Colonic mucosa (tissue), 4 donors: ENCODE data around the gene CD8B2. TPM values are rescaled to one million over a fixed set of nuclear protein-coding genes. Genes with fewer than 3 reads are reported as not detected.

ENCODE experiments used
- DNase-seq: peaks from one replicate; pipeline ENCODE4 v3.0.0-alpha.2; 2020
- H3K27ac ChIP-seq: fragments of 200-600 bp; one replicate; pipeline ENCODE4 v1.8.0; 2021
- H3K27me3 ChIP-seq: fragments of 200-600 bp; one replicate; pipeline ENCODE4 v1.8.0; 2021
- H3K36me3 ChIP-seq: fragments of 200-600 bp; one replicate; pipeline ENCODE4 v1.8.0; 2021
- H3K4me1 ChIP-seq: fragments of 200-600 bp; one replicate; pipeline ENCODE4 v1.8.0; 2021; ENCODE audit warnings: mild to moderate bottlenecking
- H3K4me3 ChIP-seq: fragments of 200-600 bp; one replicate; pipeline ENCODE4 v1.8.0; 2021
- H3K9ac ChIP-seq, 2 donors: one replicate each; pipeline ENCODE4 v1.7.0; 2013; ENCODE audit warnings: control low read depth in 2 of 2, low read depth in 2 of 2, low read length in 2 of 2
- H3K9me3 ChIP-seq: fragments of 200-600 bp; one replicate; pipeline ENCODE4 v1.8.0; 2021
- intact Hi-C: fragments of 100-400 bp; cut with DNase I; formaldehyde crosslinking; loops from one replicate; pipeline ENCODE4 v1.14.1; 2022
- total RNA-seq, 2 donors: library from RNA; stranded (reverse); fragmentation: NEBNext Ultra II Directional in 1 of 2; extraction: Animal tissue kit (Norgen Biotek cat#: 25700) in 1 of 2; gene quantifications; one replicate each; pipeline ENCODE4 v1.2.1, GENCODE V29; 2021
- TF ChIP-seq, protein P1 (sequence below): fragments of 200-600 bp; IDR thresholded peaks from one replicate; pipeline ENCODE4 v1.8.0; 2022; ENCODE audit warnings: antibody characterized with exemption, mild to moderate bottlenecking
- donor health status: healthy.
- donor health status: DM: no; HTN: no; CAD: no.
- donor health status: DM: no; HTN: no; CAD: no.

The CD8B2 gene
- total RNA-seq, 2 donors from 2014 or later: 0.22 TPM; not detected in 1

DNA sequence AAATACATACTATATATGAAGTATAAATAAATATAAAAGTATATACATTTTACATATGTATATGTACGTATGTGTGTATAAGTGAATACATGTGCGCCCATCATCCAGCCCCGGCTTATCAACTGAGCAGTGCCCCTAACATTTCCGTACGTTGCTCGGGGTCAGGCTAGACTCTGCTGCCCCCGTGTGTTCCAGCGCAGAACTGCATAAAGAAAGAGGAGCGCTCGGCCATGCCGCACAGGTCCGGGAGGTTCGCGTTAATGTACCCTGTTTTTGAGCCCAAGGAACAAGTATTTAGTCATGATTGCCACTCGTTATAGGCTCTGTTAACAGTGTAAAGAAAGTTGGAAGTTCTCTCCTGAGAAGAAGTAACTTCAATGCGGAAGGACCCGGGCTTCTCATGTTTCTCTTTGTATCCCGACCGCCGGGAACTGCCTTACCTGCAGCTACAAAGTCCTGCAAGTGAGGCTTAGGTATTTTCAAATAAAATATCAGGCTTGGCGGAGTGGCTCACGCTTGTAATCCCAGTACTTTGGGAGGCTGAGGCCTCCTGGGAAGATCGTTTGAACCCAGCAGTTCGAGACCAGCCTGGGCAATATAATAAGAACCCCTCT is 55.7 kb downstream of the CD8B2 start:
- H3K9me3 ChIP-seq: no peaks in the 10 kb centered on the region
- H3K27me3 ChIP-seq: no peaks in the 10 kb centered on the region
- TF ChIP-seq, protein P1, sequence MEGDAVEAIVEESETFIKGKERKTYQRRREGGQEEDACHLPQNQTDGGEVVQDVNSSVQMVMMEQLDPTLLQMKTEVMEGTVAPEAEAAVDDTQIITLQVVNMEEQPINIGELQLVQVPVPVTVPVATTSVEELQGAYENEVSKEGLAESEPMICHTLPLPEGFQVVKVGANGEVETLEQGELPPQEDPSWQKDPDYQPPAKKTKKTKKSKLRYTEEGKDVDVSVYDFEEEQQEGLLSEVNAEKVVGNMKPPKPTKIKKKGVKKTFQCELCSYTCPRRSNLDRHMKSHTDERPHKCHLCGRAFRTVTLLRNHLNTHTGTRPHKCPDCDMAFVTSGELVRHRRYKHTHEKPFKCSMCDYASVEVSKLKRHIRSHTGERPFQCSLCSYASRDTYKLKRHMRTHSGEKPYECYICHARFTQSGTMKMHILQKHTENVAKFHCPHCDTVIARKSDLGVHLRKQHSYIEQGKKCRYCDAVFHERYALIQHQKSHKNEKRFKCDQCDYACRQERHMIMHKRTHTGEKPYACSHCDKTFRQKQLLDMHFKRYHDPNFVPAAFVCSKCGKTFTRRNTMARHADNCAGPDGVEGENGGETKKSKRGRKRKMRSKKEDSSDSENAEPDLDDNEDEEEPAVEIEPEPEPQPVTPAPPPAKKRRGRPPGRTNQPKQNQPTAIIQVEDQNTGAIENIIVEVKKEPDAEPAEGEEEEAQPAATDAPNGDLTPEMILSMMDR: peak; percentile 94
- H3K4me3 ChIP-seq: peak overlapping the region; percentile 19
- DNase-seq: peak; percentile 80
- no peaks in the 10 kb centered on the region for H3K36me3 ChIP-seq
- H3K9ac ChIP-seq: no peak overlapping the region
- H3K27ac ChIP-seq: no peak overlapping the region
- intact Hi-C loops: loop anchor here (5.0 kb wide), 1 partner anchor 436 kb away; no protein-coding TSS in a partner anchor
- no peaks in the 10 kb centered on the region for H3K4me1 ChIP-seq

- H3K27ac ChIP-seq: no peak overlapping the region
- no peaks in the 10 kb centered on the region for H3K9me3 ChIP-seq
- intact Hi-C loops: no loop called here
- H3K4me1 ChIP-seq: no peaks in the 10 kb centered on the region
- no peaks in the 10 kb centered on the region for H3K36me3 ChIP-seq
- DNase-seq: no peak
- no peak overlapping the region for H3K4me3 ChIP-seq
- H3K9ac ChIP-seq: no peak overlapping the region
- no peaks in the 10 kb centered on the region for H3K27me3 ChIP-seq
- TF ChIP-seq, protein P1: no peak
Observed at GRCh38 chr2:106545007-106545406, 57.8 kb downstream of the CD8B2 start.

GRCh38 chr2:106546391-106546990 is 59.3 kb downstream of the CD8B2 start:
- Histone ChIP-seq H3K4me3 (no peak overlapping the region), H3K27ac (no peak overlapping the region), H3K9ac (no peak overlapping the region), H3K4me1 (no peaks in the 10 kb centered on the region), H3K36me3 (no peaks in the 10 kb centered on the region), H3K27me3 (no peaks in the 10 kb centered on the region), H3K9me3 (no peaks in the 10 kb centered on the region)
- TF ChIP-seq, protein P1: no peak
- intact Hi-C loops: no loop called here
- no peak for DNase-seq

DNA sequence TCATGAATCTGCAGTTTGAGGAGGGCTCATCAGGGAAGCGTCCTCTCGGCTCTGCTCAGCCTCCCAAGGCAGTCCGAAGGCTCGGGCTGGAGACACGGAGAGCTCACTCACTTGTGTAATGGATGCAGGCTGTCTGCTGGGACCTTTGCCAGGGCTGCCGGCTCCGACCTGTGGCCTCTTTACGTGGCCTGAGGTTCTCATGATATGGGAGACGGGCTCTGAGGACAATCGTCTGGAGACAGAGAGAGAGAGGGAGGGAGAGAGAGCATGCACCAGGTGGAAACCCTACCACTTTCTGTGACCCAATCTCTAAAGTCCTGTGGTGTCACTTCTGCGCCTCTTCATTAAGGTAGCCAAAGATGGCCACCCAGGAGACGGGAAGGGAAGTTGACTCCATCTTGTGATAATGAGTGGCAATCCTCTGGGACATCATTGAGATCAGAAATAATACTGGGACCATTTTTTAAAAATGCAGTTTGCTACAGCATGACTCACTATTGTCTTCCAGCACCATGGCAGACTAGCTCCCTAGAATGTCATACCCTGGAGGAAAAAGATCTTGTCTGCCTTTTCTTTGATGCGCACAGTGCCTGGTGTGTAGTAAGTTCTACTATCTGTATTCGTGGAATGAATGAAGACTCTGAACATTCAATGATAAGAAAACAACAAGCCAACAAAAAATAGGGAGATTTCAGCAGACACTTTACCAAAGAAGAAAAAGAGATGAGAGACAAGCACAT is 60.2 kb downstream of the CD8B2 start:
- DNase-seq: no peak
- no peak overlapping the region for H3K9ac ChIP-seq
- intact Hi-C loops: no loop called here
- no peaks in the 10 kb centered on the region for H3K9me3 ChIP-seq
- H3K36me3 ChIP-seq: no peaks in the 10 kb centered on the region
- TF ChIP-seq, protein P1: no peak
- H3K27me3 ChIP-seq: no peaks in the 10 kb centered on the region
- no peak overlapping the region for H3K4me3 ChIP-seq
- no peak overlapping the region for H3K27ac ChIP-seq
- H3K4me1 ChIP-seq: no peaks in the 10 kb centered on the region

GRCh38 chr2:106551417-106552130 is 64.4 kb downstream of the CD8B2 start:
- intact Hi-C loops: no loop called here
- no peak overlapping the region for H3K9ac ChIP-seq
- H3K4me3 ChIP-seq: no peak overlapping the region

More at GRCh38 chr2:106551417-106552130, 64.4 kb downstream of the CD8B2 start:
- H3K36me3 ChIP-seq: no peaks in the 10 kb centered on the region
- TF ChIP-seq, protein P1: no peak
- H3K9me3 ChIP-seq: no peaks in the 10 kb centered on the region
- H3K27ac ChIP-seq: no peak overlapping the region
- no peaks in the 10 kb centered on the region for H3K4me1 ChIP-seq
- H3K27me3 ChIP-seq: no peaks in the 10 kb centered on the region
- DNase-seq: no peak
